Psoas muscle (tissue), 8 donors: ENCODE data around the gene CCDC201. TPM values are rescaled to one million over a fixed set of nuclear protein-coding genes. Genes with fewer than 3 reads are reported as not detected.

Source experiments
- ATAC-seq, 4 donors: fragments of 200-7000 bp; cut with Tn5 transposase; one replicate each; pipeline ENCODE4 v1.9.1; 2020; ENCODE audit warnings: moderate library complexity in 3 of 4, mild to moderate bottlenecking in 2 of 4
- DNase-seq, 2 donors: peaks; one replicate each; pipeline ENCODE4 v3.0.0-alpha.2; 2020
- H3K27ac ChIP-seq: fragments of 200-600 bp; one replicate; pipeline ENCODE4 v1.8.0; 2022
- H3K27me3 ChIP-seq, 3 donors: fragments of 200-600 bp in 1 of 3; one replicate each; pipeline versions ENCODE4 v1.6.1 to v1.8.0; 2013 to 2022; ENCODE audit warnings: low read length in 2 of 3, mild to moderate bottlenecking in 2 of 3, moderate library complexity in 1 of 3; ENCODE audit not compliant: insufficient read depth in 3 of 3
- H3K36me3 ChIP-seq, 2 donors: fragments of 200-600 bp in 1 of 2; one replicate each; pipeline versions ENCODE4 v1.6.1 to v1.8.0; 2013 to 2022; ENCODE audit warnings: low read depth in 1 of 2, mild to moderate bottlenecking in 1 of 2, moderate library complexity in 1 of 2; ENCODE audit not compliant: insufficient read depth in 1 of 2
- H3K4me1 ChIP-seq: fragments of 200-600 bp; one replicate; pipeline ENCODE4 v1.8.0; 2022
- H3K4me3 ChIP-seq: fragments of 200-600 bp; one replicate; pipeline ENCODE4 v1.8.0; 2022; ENCODE audit warnings: mild to moderate bottlenecking
- H3K9me3 ChIP-seq: fragments of 200-600 bp; one replicate; pipeline ENCODE4 v1.8.0; 2022
- WGBS, 3 donors: extraction: QIAGEN DNeasy Blood & Tissue Kit; methylation state at CpG; one replicate each; pipeline versions ENCODE4 v1.1.6 to v1.1.7; 2013; 5-methylcytosine and 5-hydroxymethylcytosine counted together
- intact Hi-C, 2 donors: fragments of 100-400 bp; cut with DNase I; formaldehyde crosslinking; loops; one replicate each; pipeline versions ENCODE4 v1.11.0 to v1.14.2; 2022
- polyA plus RNA-seq, 3 donors: library from polyadenylated mRNA; stranded (reverse); fragments of 200-250 nt; gene quantifications; one replicate each; pipeline ENCODE4 v1.2.3, GENCODE V29; 2013
- total RNA-seq, 4 donors: library from RNA; stranded (reverse); fragmentation: NEBNext Ultra II Directional in 2 of 4; extraction: Animal tissue kit (Norgen Biotek cat#: 25700) in 2 of 4; gene quantifications; one replicate each; pipeline versions ENCODE4 v1.2.1 to v1.2.4, GENCODE V29; 2021 to 2023
- TF ChIP-seq, protein P1 (sequence below): fragments of 200-600 bp; IDR thresholded peaks from one replicate; pipeline ENCODE4 v1.8.0; 2022; ENCODE audit warnings: antibody characterized with exemption
- donor health status: healthy with polysubstance abuse.
- donor health status: DM: no; HTN: no; CAD: no; lungs with moderate emphysema.
- donor health status: Bipolar disorder and iron deficiency.
- donor health status: healthy.
- donor health status: DM: yes; HTN: yes; CAD: no.
- donor health status: DM: no; HTN: no; CAD: no.
- donor health status: DM: no; HTN: no; CAD: no.
- donor health status: DM: yes; HTN: yes; CAD: no.

Gene CCDC201
- total and polyA plus RNA-seq, 7 donors, result not detected

DNA sequence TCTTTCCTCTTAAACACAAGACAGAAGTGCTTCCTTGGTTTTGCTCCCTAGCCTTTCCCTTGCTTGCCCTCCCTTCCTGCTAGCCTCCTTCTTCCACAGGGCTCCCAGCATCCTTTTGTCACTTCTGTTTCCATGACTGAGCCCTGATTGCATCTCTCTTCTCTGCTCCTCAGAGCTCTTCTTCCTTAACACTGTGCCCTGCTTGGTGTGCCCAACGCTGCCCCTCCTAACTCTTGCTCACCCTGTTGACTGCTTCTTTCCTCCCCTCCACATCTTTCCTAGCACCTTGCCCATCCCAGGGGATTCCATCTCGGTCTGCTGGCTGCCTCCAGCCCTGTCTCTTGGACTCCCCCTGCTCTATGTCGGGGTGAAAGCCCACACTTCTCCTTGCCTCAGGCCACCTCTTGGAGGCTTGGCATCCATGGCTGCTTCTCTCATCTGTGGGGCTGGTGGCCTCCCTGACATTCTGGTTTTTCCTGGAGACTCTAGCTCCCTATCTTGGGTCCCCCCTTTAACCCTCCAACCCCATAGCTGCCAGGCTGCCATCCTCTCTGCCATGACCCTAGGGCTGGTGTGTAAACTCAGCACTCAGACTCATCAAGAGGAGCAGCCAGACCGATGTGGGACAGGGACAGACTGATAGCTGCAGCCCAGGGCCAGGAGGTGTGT lies 21.2 kb upstream of the CCDC201 start:
- Histone ChIP-seq H3K4me1 (no peaks in the 10 kb centered on the region), H3K36me3 (no peaks in the 10 kb centered on the region), H3K27me3 (peaks cover 0 to 10% (median 3%) of the 10 kb centered on the region in 3 donors), H3K4me3 (no peak overlapping the region), H3K9me3 (no peaks in the 10 kb centered on the region), H3K27ac (no peak overlapping the region)
- ATAC-seq, result no peak
- no peak for DNase-seq
- 81 to 82% (median 81%) methylated on average over 4 of the region's 4 CpGs for WGBS, 3 donors
- TF ChIP-seq, protein P1, sequence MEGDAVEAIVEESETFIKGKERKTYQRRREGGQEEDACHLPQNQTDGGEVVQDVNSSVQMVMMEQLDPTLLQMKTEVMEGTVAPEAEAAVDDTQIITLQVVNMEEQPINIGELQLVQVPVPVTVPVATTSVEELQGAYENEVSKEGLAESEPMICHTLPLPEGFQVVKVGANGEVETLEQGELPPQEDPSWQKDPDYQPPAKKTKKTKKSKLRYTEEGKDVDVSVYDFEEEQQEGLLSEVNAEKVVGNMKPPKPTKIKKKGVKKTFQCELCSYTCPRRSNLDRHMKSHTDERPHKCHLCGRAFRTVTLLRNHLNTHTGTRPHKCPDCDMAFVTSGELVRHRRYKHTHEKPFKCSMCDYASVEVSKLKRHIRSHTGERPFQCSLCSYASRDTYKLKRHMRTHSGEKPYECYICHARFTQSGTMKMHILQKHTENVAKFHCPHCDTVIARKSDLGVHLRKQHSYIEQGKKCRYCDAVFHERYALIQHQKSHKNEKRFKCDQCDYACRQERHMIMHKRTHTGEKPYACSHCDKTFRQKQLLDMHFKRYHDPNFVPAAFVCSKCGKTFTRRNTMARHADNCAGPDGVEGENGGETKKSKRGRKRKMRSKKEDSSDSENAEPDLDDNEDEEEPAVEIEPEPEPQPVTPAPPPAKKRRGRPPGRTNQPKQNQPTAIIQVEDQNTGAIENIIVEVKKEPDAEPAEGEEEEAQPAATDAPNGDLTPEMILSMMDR, result no peak
- intact Hi-C loops, result no loop called here

DNA sequence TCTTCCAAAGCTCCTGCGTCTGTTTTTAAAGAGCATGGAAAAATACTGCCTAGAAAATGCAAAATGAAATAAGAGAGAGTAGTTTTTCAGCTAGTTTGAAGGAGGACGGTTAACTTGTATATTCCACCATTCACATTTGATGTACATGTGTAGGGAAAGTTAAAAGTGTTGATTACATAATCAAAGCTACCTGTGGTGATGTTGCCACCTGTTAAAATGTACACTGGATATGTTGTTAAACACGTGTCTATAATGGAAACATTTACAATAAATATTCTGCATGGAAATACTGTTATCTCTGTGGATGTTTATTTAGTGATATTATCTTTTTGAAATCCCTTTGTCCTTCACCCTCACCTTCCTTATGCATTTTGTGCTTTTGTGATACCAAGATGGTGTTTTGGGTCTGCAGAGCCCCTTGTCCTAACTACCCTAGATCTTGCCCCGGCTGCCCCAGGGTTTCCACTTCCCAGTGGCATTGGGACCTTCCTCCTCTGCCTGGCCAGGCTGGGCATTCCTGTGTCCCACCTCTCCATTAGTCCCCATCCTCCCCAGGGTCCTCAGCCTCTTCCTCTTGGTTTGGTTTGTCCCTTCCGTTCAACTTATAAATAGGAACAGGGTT lies 20.6 kb upstream of the CCDC201 start:
- intact Hi-C loops, result no loop called here
- whole genome bisulfite sequencing, 3 donors, result 79 to 81% (median 81%) methylated on average over 5 of the region's 5 CpGs

DNA sequence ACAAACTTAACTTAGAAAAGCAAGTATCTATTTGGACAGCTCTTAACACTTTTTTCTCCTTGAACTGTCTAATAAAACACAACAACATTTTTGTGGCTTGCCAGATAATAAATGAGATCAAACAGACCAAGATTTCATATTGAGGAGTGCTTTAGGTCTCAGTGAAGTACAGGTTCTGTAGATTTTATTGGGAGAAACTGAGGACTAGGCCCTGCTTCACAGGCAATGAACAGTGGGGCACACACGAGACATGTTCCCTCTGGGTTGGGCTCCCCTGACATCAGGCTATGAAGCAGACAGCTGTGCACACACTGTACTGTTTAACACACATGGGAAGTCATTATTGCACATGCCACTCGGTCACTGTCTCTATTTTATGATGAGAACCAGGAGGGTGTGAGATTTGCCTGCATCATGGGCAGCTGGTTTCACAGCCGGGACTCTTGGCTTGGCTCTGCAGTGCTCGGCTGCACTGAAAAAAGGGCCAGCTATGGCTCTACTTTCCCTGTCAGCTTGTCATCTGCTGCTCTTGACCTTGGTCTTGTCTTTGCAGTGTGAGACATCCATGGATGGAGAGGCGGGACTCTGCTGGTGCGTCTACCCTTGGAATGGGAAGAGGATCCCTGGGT lies 19.6 kb upstream of the CCDC201 start:
- Histone ChIP-seq H3K36me3 (no peaks in the 10 kb centered on the region), H3K4me3 (no peak overlapping the region), H3K9me3 (no peaks in the 10 kb centered on the region), H3K4me1 (no peaks in the 10 kb centered on the region), H3K27ac (no peak overlapping the region), H3K27me3 (peaks cover 0 to 26% (median 10%) of the 10 kb centered on the region in 3 donors)
- TF ChIP-seq, protein P1, result no peak
- no peak for ATAC-seq
- intact Hi-C loops, result no loop called here
- 65 to 71% (median 70%) methylated on average over 6 of the region's 6 CpGs for WGBS, 3 donors
- no peak for DNase-seq

More for the DNA sequence above, 20.6 kb upstream of the CCDC201 start:
- no peak for DNase-seq
- ATAC-seq, result no peak
- Histone ChIP-seq H3K27me3 (peaks cover 0 to 16% (median 7%) of the 10 kb centered on the region in 3 donors), H3K27ac (no peak overlapping the region), H3K9me3 (no peaks in the 10 kb centered on the region), H3K4me3 (no peak overlapping the region), H3K36me3 (no peaks in the 10 kb centered on the region), H3K4me1 (no peaks in the 10 kb centered on the region)
- TF ChIP-seq, protein P1, result no peak

DNA sequence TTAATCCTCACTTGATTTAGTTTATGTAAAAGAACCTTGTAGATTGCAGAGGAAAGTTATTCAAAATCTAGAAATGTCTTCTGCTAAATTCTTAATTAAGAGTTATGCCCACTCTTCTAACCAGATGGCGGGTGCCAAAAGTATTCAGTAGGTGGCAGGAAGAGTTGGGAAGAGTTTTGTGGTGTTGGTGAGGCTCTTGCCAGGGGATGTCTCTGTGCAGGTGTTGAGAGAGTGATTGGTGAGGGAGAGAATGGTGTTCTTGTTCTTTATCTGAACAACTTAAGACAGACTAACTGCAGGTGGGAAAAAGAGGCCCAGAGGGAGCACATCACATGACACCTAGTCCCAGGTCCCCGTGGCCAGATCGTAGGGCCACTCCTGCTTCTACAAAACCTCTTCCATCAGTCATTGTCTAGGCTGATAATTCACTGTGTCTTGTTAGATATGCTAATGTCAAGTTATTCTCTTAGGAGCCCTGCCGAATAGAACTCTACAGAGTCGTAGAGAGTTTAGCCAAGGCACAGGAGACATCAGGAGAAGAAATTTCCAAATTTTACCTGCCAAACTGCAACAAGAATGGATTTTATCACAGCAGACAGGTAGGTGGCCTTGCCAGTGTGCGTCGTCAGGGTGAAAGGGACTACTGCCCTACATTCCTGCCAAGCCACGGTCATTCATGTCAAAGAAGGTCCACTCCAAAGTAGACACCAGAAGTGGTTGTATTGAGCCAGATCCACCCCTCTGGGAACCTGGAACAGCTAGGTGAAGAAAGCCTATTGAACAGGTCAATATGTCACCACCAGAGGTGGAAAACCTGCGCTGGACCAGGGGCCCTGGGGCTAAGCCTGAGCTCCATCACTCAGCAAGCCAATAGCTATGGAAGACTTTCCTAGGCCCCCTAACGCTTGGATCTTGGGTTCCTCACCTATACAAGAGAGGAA lies 18.9 kb upstream of the CCDC201 start:
- no peak overlapping the region for H3K27ac ChIP-seq
- H3K27me3 ChIP-seq, result peaks cover 0 to 34% (median 10%) of the 10 kb centered on the region in 3 donors
- no peaks in the 10 kb centered on the region for H3K9me3 ChIP-seq
- no peak overlapping the region for H3K4me3 ChIP-seq
- H3K36me3 ChIP-seq, result no peaks in the 10 kb centered on the region
- TF ChIP-seq, protein P1, result no peak
- ATAC-seq, result no peak
- WGBS, 3 donors, result 83 to 84% (median 83%) methylated on average over 10 of the region's 10 CpGs
- DNase-seq, result no peak
- H3K4me1 ChIP-seq, result no peaks in the 10 kb centered on the region
- intact Hi-C loops, result no loop called here
